Neural progenitor cell (in vitro differentiated cells): ENCODE results near the gene MBD4. TPM values are rescaled to one million over a fixed set of nuclear protein-coding genes. Genes with fewer than 3 reads are reported as not detected.
"Not testable (repeated sequence)": the region's sequence is repeated elsewhere in the genome, so short reads cannot be mapped to it uniquely, and the experiment has no call there.

Experiments
- DNase-seq: peaks from one replicate; pipeline ENCODE4 v3.0.0-alpha.2; 2016; ENCODE audit warnings: low spot score
- H2AFZ ChIP-seq: fragments of 200-600 bp; sonication (generic); replicated peaks from 2 replicates; pipeline ENCODE4 v1.6.1; 2016; ENCODE audit warnings: antibody characterized with exemption
- H3F3A ChIP-seq: fragments of 200-600 bp; sonication (generic); 2 replicates; pipeline ENCODE4 v1.6.1; 2016; ENCODE audit warnings: antibody characterized with exemption, low read depth
- H3K27ac ChIP-seq: fragments of 200-600 bp; sonication (generic); 2 replicates; pipeline ENCODE4 v1.5.1; 2016; ENCODE audit warnings: mild to moderate bottlenecking
- H3K27me3 ChIP-seq: fragments of 200-600 bp; sonication (generic); 2 replicates; pipeline ENCODE4 v1.6.1; 2016; ENCODE audit warnings: mild to moderate bottlenecking, moderate library complexity
- H3K36me3 ChIP-seq: fragments of 200-600 bp; sonication (generic); 2 replicates; pipeline ENCODE4 v1.5.1; 2016
- H3K4me1 ChIP-seq: fragments of 200-600 bp; sonication (generic); 2 replicates; pipeline ENCODE4 v1.6.1; 2016; ENCODE audit warnings: mixed run types
- H3K4me2 ChIP-seq: fragments of 200-600 bp; sonication (generic); 2 replicates; pipeline ENCODE4 v1.6.1; 2016
- H3K4me3 ChIP-seq: fragments of 200-600 bp; sonication (generic); 2 replicates; pipeline ENCODE4 v1.5.1; 2016
- H3K79me2 ChIP-seq: fragments of 200-600 bp; sonication (generic); 2 replicates; pipeline ENCODE4 v1.6.1; 2016; ENCODE audit warnings: low read depth
- H3K9ac ChIP-seq: fragments of 200-600 bp; sonication (generic); 2 replicates; pipeline ENCODE4 v1.6.1; 2016
- H3K9me3 ChIP-seq: fragments of 200-600 bp; sonication (generic); 2 replicates; pipeline ENCODE4 v1.5.1; 2016; ENCODE audit warnings: low read depth
- H4K20me1 ChIP-seq: fragments of 200-600 bp; sonication (generic); 2 replicates; pipeline ENCODE4 v1.6.1; 2016; ENCODE audit warnings: low read depth
- H3K27ac Mint-ChIP-seq: 3 replicates; pipeline ENCODE4 v1.8.0; 2021; ENCODE audit warnings: mixed read lengths
- H3K27me3 Mint-ChIP-seq: 2 replicates; pipeline ENCODE4 v1.8.0; 2022; ENCODE audit warnings: low read depth, mild to moderate bottlenecking, inconsistent platforms, moderate library complexity, mixed read lengths; ENCODE audit not compliant: insufficient read depth
- H3K36me3 Mint-ChIP-seq: 3 replicates; pipeline ENCODE4 v1.8.0; 2021; ENCODE audit warnings: mixed read lengths
- H3K4me1 Mint-ChIP-seq: 3 replicates; pipeline ENCODE4 v1.8.0; 2021; ENCODE audit warnings: mixed read lengths
- H3K4me3 Mint-ChIP-seq: 3 replicates; pipeline ENCODE4 v1.8.0; 2021; ENCODE audit warnings: mild to moderate bottlenecking, moderate library complexity, mixed read lengths
- H3K9me3 Mint-ChIP-seq: 3 replicates; pipeline ENCODE4 v1.8.0; 2020; ENCODE audit warnings: mixed read lengths
- CTCF ChIP-seq: fragments of 200-600 bp; sonication (generic); IDR thresholded peaks from 2 replicates; pipeline ENCODE4 v1.5.1; 2017; ENCODE audit warnings: antibody characterized with exemption, mild to moderate bottlenecking
- EZH2 ChIP-seq: fragments of 200-600 bp; sonication (generic); IDR thresholded peaks from 2 replicates; pipeline ENCODE4 v1.6.1; 2017; ENCODE audit warnings: antibody characterized with exemption, mild to moderate bottlenecking, moderate library complexity
- EZH2phosphoT487 ChIP-seq: fragments of 200-600 bp; sonication (generic); IDR thresholded peaks from 2 replicates; pipeline ENCODE4 v1.6.1; 2017; ENCODE audit warnings: antibody characterized with exemption
- total RNA-seq: library from RNA; depleted of rRNA; stranded (reverse); fragments of >200 nt; gene quantifications from 2 replicates; pipeline ENCODE4 v1.2.3, GENCODE V29; 2015; ENCODE audit warnings: low replicate concordance

MBD4 gene
- total RNA-seq, 1 donor from 2014 or later = 46.3 TPM

GRCh38 chr3:129415378-129415777 is 24.4 kb downstream of the MBD4 start:
- H3K27me3 Mint-ChIP-seq = no peaks in the 10 kb centered on the region
- Histone ChIP-seq H3K9me3 (no peaks in the 10 kb centered on the region), H3K4me3 (no peak overlapping the region), H2AFZ (no peak overlapping the region), H4K20me1 (no peaks in the 10 kb centered on the region), H3K4me2 (no peak overlapping the region), H3K36me3 (no peaks in the 10 kb centered on the region), H3K27ac (no peak overlapping the region), H3F3A (peaks cover 8% of the 10 kb centered on the region), H3K4me1 (peaks cover 10% of the 10 kb centered on the region), H3K9ac (no peak overlapping the region), H3K27me3 (no peaks in the 10 kb centered on the region), H3K79me2 (no peaks in the 10 kb centered on the region)
- H3K4me1 Mint-ChIP-seq = no peaks in the 10 kb centered on the region
- H3K27ac Mint-ChIP-seq = no peak overlapping the region
- H3K9me3 Mint-ChIP-seq = no peaks in the 10 kb centered on the region
- H3K36me3 Mint-ChIP-seq = no peaks in the 10 kb centered on the region
- TF ChIP-seq CTCF (no peak), EZH2phosphoT487 (no peak), EZH2 (no peak)
- no peak overlapping the region for H3K4me3 Mint-ChIP-seq
- no peak for DNase-seq

DNA sequence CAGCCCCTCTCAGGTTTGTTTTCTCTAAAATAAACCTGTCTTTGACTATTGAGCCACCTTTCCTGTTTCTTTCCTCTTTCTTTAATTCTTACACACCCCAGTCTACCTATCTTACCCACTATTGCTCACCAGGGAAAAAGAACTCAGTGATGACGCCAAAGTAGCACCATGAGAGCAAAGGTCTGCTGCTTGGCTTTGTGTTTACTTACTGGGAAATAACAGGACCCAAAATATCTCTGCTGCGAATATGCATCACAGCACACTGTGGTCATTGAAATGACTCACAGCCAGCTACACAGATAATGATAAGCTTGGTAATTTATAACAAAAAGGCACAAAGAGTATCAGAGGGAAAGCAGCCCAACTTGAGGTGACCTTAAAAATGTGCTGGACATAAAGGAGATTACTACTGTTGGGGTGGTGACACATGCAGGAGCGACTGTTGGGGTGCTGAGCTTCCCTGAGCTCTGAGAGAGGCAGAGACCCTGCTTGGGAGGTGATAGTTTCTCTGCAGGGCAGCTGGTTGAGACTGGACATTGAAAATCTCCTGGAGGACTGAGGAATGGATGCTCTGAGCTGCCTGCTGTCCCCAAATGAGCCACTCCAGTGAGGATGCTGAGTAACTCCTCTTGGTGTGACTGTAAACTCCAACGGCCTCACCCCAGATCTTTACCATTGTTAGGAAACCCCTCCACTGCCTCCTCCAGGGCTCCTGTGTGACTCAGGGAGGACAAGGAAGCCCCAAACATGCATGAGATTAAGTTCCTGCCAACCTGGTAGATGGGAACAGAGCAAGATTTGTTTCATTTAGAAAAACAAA is 25.9 kb downstream of the MBD4 start:
- no peaks in the 10 kb centered on the region for H3K27me3 Mint-ChIP-seq
- no peak overlapping the region for H3K27ac ChIP-seq
- no peak overlapping the region for H2AFZ ChIP-seq
- H3K27ac Mint-ChIP-seq = no peak overlapping the region
- no peak overlapping the region for H3K4me2 ChIP-seq
- no peaks in the 10 kb centered on the region for H4K20me1 ChIP-seq
- H3F3A ChIP-seq = peaks cover 3% of the 10 kb centered on the region
- peaks cover 9% of the 10 kb centered on the region for H3K4me1 ChIP-seq
- no peaks in the 10 kb centered on the region for H3K79me2 ChIP-seq
- no peak overlapping the region for H3K9ac ChIP-seq
- no peaks in the 10 kb centered on the region for H3K9me3 ChIP-seq
- no peak overlapping the region for H3K4me3 ChIP-seq
- no peaks in the 10 kb centered on the region for H3K27me3 ChIP-seq
- DNase-seq = no peak
- H3K36me3 Mint-ChIP-seq = no peaks in the 10 kb centered on the region
- no peaks in the 10 kb centered on the region for H3K9me3 Mint-ChIP-seq
- H3K36me3 ChIP-seq = no peaks in the 10 kb centered on the region
- TF ChIP-seq CTCF (no peak), EZH2phosphoT487 (no peak), EZH2 (no peak)
- H3K4me1 Mint-ChIP-seq = no peaks in the 10 kb centered on the region
- H3K4me3 Mint-ChIP-seq = no peak overlapping the region

DNA sequence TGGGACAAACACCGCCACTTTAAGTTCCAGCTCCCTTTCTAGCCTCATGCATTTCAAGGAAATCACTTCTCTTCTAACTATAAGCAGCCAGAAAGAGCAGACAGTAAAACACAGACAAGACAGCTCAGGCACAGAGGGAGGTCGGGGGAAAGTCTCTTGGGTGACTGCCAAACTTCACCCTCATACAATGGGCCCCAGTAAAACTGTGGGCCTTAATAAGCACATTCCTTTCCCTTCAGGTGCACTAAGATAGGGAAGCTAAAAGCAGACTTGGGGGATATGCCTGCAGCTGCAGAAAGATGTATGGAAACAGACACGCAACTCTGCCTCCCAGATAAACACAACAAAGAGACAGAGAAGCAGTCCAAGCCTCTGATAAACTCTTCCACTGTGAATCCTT is 26.5 kb downstream of the MBD4 start:
- not testable (repeated sequence) for H3K9ac ChIP-seq, H3K4me3 ChIP-seq, H3K27ac ChIP-seq, DNase-seq, H3K4me3 Mint-ChIP-seq, H2AFZ ChIP-seq, H3K9me3 ChIP-seq, H3K4me2 ChIP-seq, H3K36me3 ChIP-seq, H3K4me1 Mint-ChIP-seq, H3K9me3 Mint-ChIP-seq, H3F3A ChIP-seq, H3K79me2 ChIP-seq, H3K4me1 ChIP-seq, H3K36me3 Mint-ChIP-seq, H3K27ac Mint-ChIP-seq, H3K27me3 ChIP-seq, H3K27me3 Mint-ChIP-seq, H4K20me1 ChIP-seq

DNA sequence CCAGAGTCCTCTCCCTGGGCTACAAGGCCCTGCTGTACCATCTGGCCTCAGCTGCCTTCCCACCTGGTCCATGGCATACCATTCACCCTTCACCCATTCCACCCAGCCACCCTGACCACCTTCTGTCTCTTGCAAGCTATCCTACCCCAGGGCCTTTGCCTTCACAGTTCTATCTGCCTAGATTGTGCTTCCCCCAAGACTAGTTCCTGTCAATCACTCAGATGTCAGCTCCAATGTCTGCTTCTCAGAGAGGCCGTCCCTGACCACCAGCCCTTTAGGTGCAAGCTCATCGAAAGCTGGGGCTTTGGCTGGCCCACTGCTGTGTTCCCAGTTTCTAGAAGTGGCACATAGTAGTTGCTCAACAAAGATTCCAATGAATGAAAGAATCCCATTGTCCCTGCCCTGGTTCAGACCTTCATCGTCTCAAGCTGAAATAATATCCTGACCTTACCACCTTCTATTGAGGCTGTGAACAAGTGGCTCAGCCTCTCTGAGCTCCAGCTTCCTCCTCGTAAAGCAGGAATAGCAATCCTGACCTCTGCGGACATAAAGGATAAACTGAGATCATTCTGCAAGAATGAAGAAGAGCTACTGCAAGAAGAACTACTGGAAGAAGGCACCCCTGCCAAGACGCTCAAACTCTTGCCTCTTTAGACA is 27.1 kb downstream of the MBD4 start:
- no peak overlapping the region for H3K27ac ChIP-seq
- no peaks in the 10 kb centered on the region for H3K27me3 Mint-ChIP-seq
- H3K36me3 ChIP-seq = no peaks in the 10 kb centered on the region
- H3K27me3 ChIP-seq = no peaks in the 10 kb centered on the region
- H3K27ac Mint-ChIP-seq = peak overlapping the region; percentile 72
- H3K4me1 ChIP-seq = no peaks in the 10 kb centered on the region
- DNase-seq = no peak
- H3K9ac ChIP-seq = no peak overlapping the region
- no peaks in the 10 kb centered on the region for H3K9me3 Mint-ChIP-seq
- no peak overlapping the region for H3K4me3 ChIP-seq
- TF ChIP-seq EZH2 = no peak
- no peak for TF ChIP-seq CTCF
- no peak for TF ChIP-seq EZH2phosphoT487
- no peaks in the 10 kb centered on the region for H3K9me3 ChIP-seq
- H2AFZ ChIP-seq = no peak overlapping the region
- H3K4me1 Mint-ChIP-seq = no peaks in the 10 kb centered on the region
- H4K20me1 ChIP-seq = no peaks in the 10 kb centered on the region
- H3K79me2 ChIP-seq = no peaks in the 10 kb centered on the region
- H3K36me3 Mint-ChIP-seq = peaks cover 2% of the 10 kb centered on the region
- no peaks in the 10 kb centered on the region for H3F3A ChIP-seq
- H3K4me3 Mint-ChIP-seq = peak overlapping the region; percentile 15
- H3K4me2 ChIP-seq = no peak overlapping the region
